ENCODE results near the gene C15orf61.

DNA sequence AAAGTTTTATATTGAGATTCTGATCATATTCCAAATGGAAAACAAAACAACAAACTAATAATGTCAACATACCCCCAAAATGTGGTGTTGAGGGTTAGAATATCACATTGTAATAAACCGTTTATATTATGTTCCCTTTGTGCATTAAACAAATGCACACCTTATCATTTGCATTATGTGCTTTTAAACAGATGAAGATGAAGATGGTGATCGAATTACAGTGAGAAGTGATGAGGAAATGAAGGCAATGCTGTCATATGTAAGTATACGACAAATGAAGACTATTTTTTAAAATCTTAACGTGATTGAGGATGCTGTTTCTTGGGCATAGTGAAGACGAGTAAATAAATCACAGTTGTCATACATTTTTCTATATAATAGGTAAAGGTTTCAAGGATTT, 42.2 kb downstream of the C15orf61 start:
- TF ChIP-seq, protein P1, sequence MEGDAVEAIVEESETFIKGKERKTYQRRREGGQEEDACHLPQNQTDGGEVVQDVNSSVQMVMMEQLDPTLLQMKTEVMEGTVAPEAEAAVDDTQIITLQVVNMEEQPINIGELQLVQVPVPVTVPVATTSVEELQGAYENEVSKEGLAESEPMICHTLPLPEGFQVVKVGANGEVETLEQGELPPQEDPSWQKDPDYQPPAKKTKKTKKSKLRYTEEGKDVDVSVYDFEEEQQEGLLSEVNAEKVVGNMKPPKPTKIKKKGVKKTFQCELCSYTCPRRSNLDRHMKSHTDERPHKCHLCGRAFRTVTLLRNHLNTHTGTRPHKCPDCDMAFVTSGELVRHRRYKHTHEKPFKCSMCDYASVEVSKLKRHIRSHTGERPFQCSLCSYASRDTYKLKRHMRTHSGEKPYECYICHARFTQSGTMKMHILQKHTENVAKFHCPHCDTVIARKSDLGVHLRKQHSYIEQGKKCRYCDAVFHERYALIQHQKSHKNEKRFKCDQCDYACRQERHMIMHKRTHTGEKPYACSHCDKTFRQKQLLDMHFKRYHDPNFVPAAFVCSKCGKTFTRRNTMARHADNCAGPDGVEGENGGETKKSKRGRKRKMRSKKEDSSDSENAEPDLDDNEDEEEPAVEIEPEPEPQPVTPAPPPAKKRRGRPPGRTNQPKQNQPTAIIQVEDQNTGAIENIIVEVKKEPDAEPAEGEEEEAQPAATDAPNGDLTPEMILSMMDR (IDR thresholded peaks at IDR 0.05 in 4 of 5, conservative IDR thresholded peaks at IDR 0.05 in 1 of 5): no peak
- no peak for TF ChIP-seq POLR2A (IDR thresholded peaks at IDR 0.05)
